IMR-90 (cell line): ENCODE measurements around the gene P3R3URF. TPM values are rescaled to one million over a fixed set of nuclear protein-coding genes. Genes with fewer than 3 reads are reported as not detected.

ENCODE experiments used
- ATAC-seq: fragments of 200-7000 bp; cut with Tn5 transposase; 2 replicates; pipeline ENCODE4 v1.9.1; 2020; ENCODE audit warnings: low read depth, mild to moderate bottlenecking, moderate library complexity
- BruUV-seq: library from RNA; stranded (reverse); fragments of 400-500 nt; replicated peaks from 2 replicates; lab custom pipeline; 2021; lab: Mats Ljungman, UMichigan
- CTCF ChIA-PET: fragments of 300-600 bp; formaldehyde crosslinking; extraction: SDS; loops from one replicate; lab custom pipeline; 2021; ENCODE audit warnings: antibody characterized with exemption; lab: Yijun Ruan, JAX
- POLR2A ChIA-PET: fragments of 300-600 bp; sonication (Branson Sonifier 250); formaldehyde crosslinking; loops from one replicate; lab custom pipeline; 2022; ENCODE audit warnings: antibody characterized with exemption; ENCODE audit not compliant: unreplicated experiment; lab: Charles Lee
- DNase-seq: peaks from one replicate; pipeline ENCODE4 v3.0.0; 2013
- H2AFZ ChIP-seq: replicated peaks from 2 replicates; pipeline ENCODE3; 2013; ENCODE audit warnings: low read length, mild to moderate bottlenecking; ENCODE audit not compliant: poor library complexity
- H2AK5ac ChIP-seq: 2 replicates; pipeline ENCODE4 v1.6.1; 2013; ENCODE audit warnings: low read depth, low read length, inconsistent platforms
- H2AK9ac ChIP-seq: replicated peaks from 2 replicates; pipeline ENCODE3; 2013; ENCODE audit warnings: mild to moderate bottlenecking, low read depth, low read length, moderate library complexity; ENCODE audit not compliant: poor library complexity
- H2BK120ac ChIP-seq: 2 replicates; pipeline ENCODE4 v1.6.1; 2013; ENCODE audit warnings: low read depth, low read length, inconsistent platforms
- H2BK15ac ChIP-seq: 3 replicates; pipeline ENCODE4 v1.6.1; 2013; ENCODE audit warnings: low read depth, low read length, inconsistent platforms
- H2BK20ac ChIP-seq: 2 replicates; pipeline ENCODE4 v1.6.1; 2013; ENCODE audit warnings: low read depth, mild to moderate bottlenecking, inconsistent platforms, low read length, moderate library complexity
- H2BK5ac ChIP-seq: 2 replicates; pipeline ENCODE4 v1.6.1; 2013; ENCODE audit warnings: mild to moderate bottlenecking, low read depth, low read length, inconsistent platforms; ENCODE audit not compliant: poor library complexity, severe bottlenecking
- H3K14ac ChIP-seq: replicated peaks from 2 replicates; pipeline ENCODE4 v1.6.1; 2013; ENCODE audit warnings: low read depth, low read length, inconsistent platforms
- H3K18ac ChIP-seq: 2 replicates; pipeline ENCODE4 v1.6.1; 2013; ENCODE audit warnings: low read depth, low read length, control low read depth
- H3K23ac ChIP-seq: 2 replicates; pipeline ENCODE4 v1.6.1; 2013; ENCODE audit warnings: low read depth, low read length, inconsistent platforms
- H3K27ac ChIP-seq: 2 replicates; pipeline ENCODE4 v1.5.1; 2013; ENCODE audit warnings: mild to moderate bottlenecking, control low read depth, low read length; ENCODE audit not compliant: insufficient read depth
- H3K27me3 ChIP-seq: 2 replicates; pipeline ENCODE4 v1.6.1; 2013; ENCODE audit warnings: low read length; ENCODE audit not compliant: control insufficient read depth, insufficient read depth
- H3K36me3 ChIP-seq: 2 replicates; pipeline ENCODE4 v1.6.1; 2013; ENCODE audit warnings: low read length, mixed read lengths; ENCODE audit not compliant: control insufficient read depth, insufficient read depth
- H3K4ac ChIP-seq: 2 replicates; pipeline ENCODE4 v1.6.1; 2013; ENCODE audit warnings: low read depth, low read length, inconsistent platforms
- H3K4me1 ChIP-seq: 2 replicates; pipeline ENCODE4 v1.6.1; 2013; ENCODE audit warnings: low read length, mixed read lengths; ENCODE audit not compliant: control insufficient read depth, insufficient read depth
- H3K4me2 ChIP-seq: 2 replicates; pipeline ENCODE4 v1.6.1; 2013; ENCODE audit warnings: low read depth, mild to moderate bottlenecking, control low read depth, low read length, moderate library complexity
- H3K4me3 ChIP-seq: 2 replicates; pipeline ENCODE4 v1.5.1; 2013; ENCODE audit warnings: low read depth, mild to moderate bottlenecking, control low read depth, low read length, moderate library complexity; ENCODE audit not compliant: insufficient read depth
- H3K56ac ChIP-seq: 2 replicates; pipeline ENCODE4 v1.6.1; 2013; ENCODE audit warnings: low read length, inconsistent platforms; ENCODE audit not compliant: insufficient read depth; ENCODE audit errors: extremely low read depth
- H3K79me1 ChIP-seq, 2 experiments: 2 replicates each; pipeline ENCODE4 v1.6.1; 2013; ENCODE audit warnings: low read length in 2 of 2, inconsistent platforms in 1 of 2, low read depth in 1 of 2
- H3K9ac ChIP-seq: 2 replicates; pipeline ENCODE4 v1.6.1; 2013; ENCODE audit warnings: low read depth, low read length, control low read depth
- H3K9me1 ChIP-seq: 2 replicates; pipeline ENCODE4 v1.6.1; 2013; ENCODE audit warnings: low read length, inconsistent platforms; ENCODE audit not compliant: insufficient read depth
- H3K9me3 ChIP-seq: 2 replicates; pipeline ENCODE4 v1.6.1; 2013; ENCODE audit warnings: low read length; ENCODE audit not compliant: control insufficient read depth, insufficient read depth
- H4K20me1 ChIP-seq: 2 replicates; pipeline ENCODE4 v1.6.1; 2013; ENCODE audit warnings: low read length, inconsistent platforms; ENCODE audit not compliant: insufficient read depth
- H4K5ac ChIP-seq: 2 replicates; pipeline ENCODE4 v1.6.1; 2013; ENCODE audit warnings: mild to moderate bottlenecking, low read depth, low read length, control low read depth
- H4K8ac ChIP-seq, 2 experiments: 2 replicates each; pipeline ENCODE4 v1.6.1; 2013; ENCODE audit warnings: low read depth in 2 of 2, low read length in 2 of 2, control low read depth in 1 of 2, inconsistent platforms in 1 of 2
- H4K91ac ChIP-seq: 2 replicates; pipeline ENCODE4 v1.6.1; 2013; ENCODE audit warnings: low read depth, low read length, inconsistent platforms; ENCODE audit not compliant: insufficient read depth
- CHD1 ChIP-seq: IDR thresholded peaks from 2 replicates; pipeline ENCODE4 v1.6.1; 2012; ENCODE audit warnings: low read depth, low read length, improper control_type of control experiment
- NFE2L2 ChIP-seq: fragments of 150-350 bp; IDR thresholded peaks from 2 replicates; pipeline ENCODE4 v1.6.1; 2016; ENCODE audit warnings: low read depth, mild to moderate bottlenecking, low read length
- WGBS, 2 experiments: methylation state at CpG; one replicate each; pipeline versions ENCODE4 v1.1.5 to v1.1.7; 2013; ENCODE audit warnings: missing lambda C conversion rate in 2 of 2; ENCODE audit not compliant: insufficient read length in 1 of 2; ENCODE audit errors: extremely low coverage in 2 of 2; 5-methylcytosine and 5-hydroxymethylcytosine counted together
- dilution Hi-C: fragments of 300-500 bp; cut with HindIII; formaldehyde crosslinking; loops from one replicate; pipeline ENCODE4 v1.14.3; 2018; ENCODE audit warnings: low sequenced_read_pairs; ENCODE audit not compliant: unreplicated experiment
- in situ Hi-C: fragments of 300-500 bp; cut with MboI; formaldehyde crosslinking; loops from 3 replicates; pipeline ENCODE4 v1.14.3; 2019; ENCODE audit warnings: low sequenced_read_pairs, inconsistent platforms, mixed read lengths
- intact Hi-C: fragments of 100-400 bp; cut with micrococcal nuclease; formaldehyde crosslinking; loops from 2 replicates; pipeline ENCODE4 v1.10.0; 2022
- polyA plus RNA-seq, 3 experiments: library from polyadenylated mRNA; depleted of rRNA; stranded (reverse); fragments of >200 nt; gene quantifications; 2 replicates each; pipeline ENCODE4 v1.2.3, GENCODE V29; 2012; ENCODE audit warnings: low replicate concordance in 1 of 3
- total RNA-seq: library from RNA; depleted of rRNA; stranded (reverse); fragments of >200 nt; gene quantifications from 2 replicates; pipeline ENCODE4 v1.2.3, GENCODE V29; 2012

The P3R3URF gene
- total and polyA plus RNA-seq, 2 of the 4 experiments (the other 2 are of a cell fraction): not detected

GRCh38 chr1:46131093-46131492 lies 45.2 kb downstream of the P3R3URF start:
- peak; percentile 28 for DNase-seq
- no peak overlapping the region for H2BK5ac ChIP-seq
- no peak overlapping the region for H4K8ac ChIP-seq
- no peak overlapping the region for H3K4ac ChIP-seq
- ChIA-PET POLR2A (interaction anchor here (1.0 kb wide), 1 partner anchor 36 kb away, joined by 4 read pairs; no protein-coding TSS in a partner anchor), CTCF (interaction anchor here (0.6 kb wide), 3 partner anchors 82 to 113 kb away, joined by 3 to 4 read pairs (median 4); no protein-coding TSS in a partner anchor)
- peak overlapping the region; percentile 54 for H3K4me3 ChIP-seq
- no peak overlapping the region for H2BK120ac ChIP-seq
- no peak overlapping the region; the same call in 1 of the 2 replicates for H3K18ac ChIP-seq
- no peak for ATAC-seq
- BruUV-seq: no TSS peak
- H3K23ac ChIP-seq: peak overlapping the region; percentile 18; the same call in 1 of the 2 replicates
- H3K14ac ChIP-seq: no peak overlapping the region
- peaks cover 6 to 18% of the 10 kb centered on the region in 2 experiments; a peak in 3 of 4 replicates for H3K79me1 ChIP-seq
- H2AK5ac ChIP-seq: no peak overlapping the region
- intact Hi-C loops (loop anchor here (1.0 kb wide), 1 partner anchor 48 kb away; no protein-coding TSS in a partner anchor), dilution Hi-C loops (no loop called here), in situ Hi-C loops (no loop called here)
- H2AK9ac ChIP-seq: no peak overlapping the region
- no peak overlapping the region for H4K5ac ChIP-seq
- no peak overlapping the region for H4K91ac ChIP-seq
- H2BK20ac ChIP-seq: no peak overlapping the region
- no peaks in the 10 kb centered on the region for H3K27me3 ChIP-seq
- no peaks in the 10 kb centered on the region for H3K36me3 ChIP-seq
- H3K9me1 ChIP-seq: no peaks in the 10 kb centered on the region
- no peak overlapping the region for H3K27ac ChIP-seq
- H3K4me1 ChIP-seq: peaks cover 2% of the 10 kb centered on the region
- H2BK15ac ChIP-seq: no peak overlapping the region
- peak overlapping the region; percentile 40; the same call in 1 of the 2 replicates for H3K9ac ChIP-seq
- H3K56ac ChIP-seq: 0 out of 2 replicates have a peak overlapping the region, but pooled peaks have one; percentile 5
- TF ChIP-seq CHD1 (0 out of 2 replicates have a peak, but pooled peaks have one; percentile 8), NFE2L2 (no peak)
- H2AFZ ChIP-seq: no peak overlapping the region
- H4K20me1 ChIP-seq: peaks cover 3% of the 10 kb centered on the region; the same call in 1 of the 2 replicates
- no peaks in the 10 kb centered on the region for H3K9me3 ChIP-seq
- H3K4me2 ChIP-seq: peak overlapping the region; percentile 91
- WGBS, 2 experiments: 6% methylated on average over 3 of the region's 10 CpGs; no CpG with 5 or more reads in 1 of the 2 experiments
